Measurements from ENCODE around the gene CST6. TPM values are rescaled to one million over a fixed set of nuclear protein-coding genes. Genes with fewer than 3 reads are reported as not detected.
A peak's percentile ranks its signal among the peaks of the same experiment; 100 is the strongest.

The CST6 gene
- total RNA-seq, 1 donor from 2014 or later, result 11.0 TPM

DNA sequence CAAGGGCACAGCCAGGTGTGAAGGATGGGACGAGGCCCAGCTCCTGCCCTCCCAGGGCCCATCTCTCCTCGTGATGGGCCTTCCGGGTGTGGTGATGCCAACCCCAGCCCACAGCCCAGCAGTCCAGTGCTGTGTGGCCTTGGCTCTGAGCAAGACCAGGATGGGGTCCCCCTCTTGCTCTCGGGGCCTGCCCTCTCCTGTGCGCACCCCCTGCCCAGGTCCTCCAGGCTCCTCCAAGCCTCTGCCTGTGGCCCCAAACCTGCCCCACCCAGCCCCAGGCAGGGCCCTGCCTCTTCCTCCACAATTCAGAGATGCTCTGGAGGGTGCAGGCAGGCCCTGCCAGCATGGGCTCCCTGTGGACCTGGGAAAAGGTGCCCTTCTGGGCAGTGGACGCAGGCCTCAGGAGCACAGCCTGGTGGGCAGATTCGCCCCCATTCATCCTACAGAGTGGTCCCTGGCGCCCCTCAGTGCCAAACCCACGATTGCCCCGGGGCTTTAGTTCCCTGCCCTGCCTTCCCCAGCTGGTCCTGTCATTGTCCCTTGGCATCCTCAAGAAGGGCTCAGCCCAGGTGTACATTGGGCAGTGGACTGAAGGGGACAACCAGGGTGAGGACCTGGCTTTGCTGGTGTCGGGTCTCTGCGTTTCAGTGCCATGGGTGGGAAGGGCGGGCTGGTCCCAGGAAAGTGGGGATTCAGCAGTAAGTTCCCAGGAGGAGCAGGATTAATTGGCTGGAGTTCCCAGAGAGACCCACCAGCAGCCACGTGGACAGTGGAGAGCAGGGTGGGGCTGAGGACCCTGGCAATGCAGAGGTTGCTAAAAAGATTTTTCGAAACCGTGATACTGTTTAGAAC is 29.6 kb upstream of the CST6 start:
- Histone ChIP-seq H3K27me3 (ENCODE audit: low read depth) (no peaks in the 10 kb centered on the region), H3K4me3 (no peak overlapping the region), H3K36me3 (peaks cover 25% of the 10 kb centered on the region), H3K27ac (no peak overlapping the region), H3K9me3 (no peaks in the 10 kb centered on the region), H3K4me1 (no peaks in the 10 kb centered on the region)
- ATAC-seq (peak in 1 of 2 donors; percentile 16), DNase-seq (no peak)
- TF ChIP-seq, protein P1, sequence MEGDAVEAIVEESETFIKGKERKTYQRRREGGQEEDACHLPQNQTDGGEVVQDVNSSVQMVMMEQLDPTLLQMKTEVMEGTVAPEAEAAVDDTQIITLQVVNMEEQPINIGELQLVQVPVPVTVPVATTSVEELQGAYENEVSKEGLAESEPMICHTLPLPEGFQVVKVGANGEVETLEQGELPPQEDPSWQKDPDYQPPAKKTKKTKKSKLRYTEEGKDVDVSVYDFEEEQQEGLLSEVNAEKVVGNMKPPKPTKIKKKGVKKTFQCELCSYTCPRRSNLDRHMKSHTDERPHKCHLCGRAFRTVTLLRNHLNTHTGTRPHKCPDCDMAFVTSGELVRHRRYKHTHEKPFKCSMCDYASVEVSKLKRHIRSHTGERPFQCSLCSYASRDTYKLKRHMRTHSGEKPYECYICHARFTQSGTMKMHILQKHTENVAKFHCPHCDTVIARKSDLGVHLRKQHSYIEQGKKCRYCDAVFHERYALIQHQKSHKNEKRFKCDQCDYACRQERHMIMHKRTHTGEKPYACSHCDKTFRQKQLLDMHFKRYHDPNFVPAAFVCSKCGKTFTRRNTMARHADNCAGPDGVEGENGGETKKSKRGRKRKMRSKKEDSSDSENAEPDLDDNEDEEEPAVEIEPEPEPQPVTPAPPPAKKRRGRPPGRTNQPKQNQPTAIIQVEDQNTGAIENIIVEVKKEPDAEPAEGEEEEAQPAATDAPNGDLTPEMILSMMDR (IDR thresholded peaks at IDR 0.05), result no peak
- intact Hi-C loops (cut with DNase I), result loop anchor here (10.0 kb wide), 1 partner anchor 97 kb away; the partner anchor contains the start of gene FIBP

DNA sequence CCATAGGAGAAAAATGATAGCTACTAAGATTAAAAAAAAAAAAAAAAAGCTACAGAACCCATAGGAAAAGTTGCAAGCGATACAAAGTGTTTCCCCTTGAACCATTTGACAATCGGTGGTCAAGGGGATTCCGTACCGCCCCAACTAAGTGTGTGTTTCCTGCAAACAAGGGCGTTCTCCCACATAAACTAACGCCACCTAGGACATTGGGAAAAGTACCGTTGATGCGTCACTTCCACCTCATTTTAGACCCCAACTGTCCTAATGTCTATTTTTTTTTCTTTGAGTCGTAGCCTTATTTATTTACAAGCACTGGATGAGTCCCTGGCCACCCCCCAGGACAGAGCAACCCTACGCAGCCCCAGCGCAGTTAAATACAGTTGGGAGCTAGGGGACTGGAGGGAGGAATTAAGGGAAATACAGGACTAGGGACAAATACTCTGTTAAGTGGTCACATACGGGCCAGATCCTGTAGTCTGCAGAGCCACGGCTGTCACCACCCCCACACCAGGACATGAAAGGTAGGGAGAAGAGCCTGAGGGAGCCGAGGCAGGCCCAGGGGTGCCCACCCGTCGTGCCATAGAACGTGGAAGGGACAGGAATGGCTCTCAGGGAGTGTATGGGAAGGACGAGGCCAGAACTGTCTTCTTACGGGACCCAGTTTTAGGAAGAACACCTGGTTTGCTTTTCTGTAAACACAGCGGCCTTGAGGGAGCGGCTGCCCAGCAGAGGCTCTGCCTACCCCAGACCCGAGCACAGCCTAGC is 28.8 kb upstream of the CST6 start:
- no peak overlapping the region for H3K27ac ChIP-seq
- ATAC-seq, result no peak
- H3K9me3 ChIP-seq, result no peaks in the 10 kb centered on the region
- no peak overlapping the region for H3K4me3 ChIP-seq
- H3K27me3 ChIP-seq (ENCODE audit: low read depth), result no peaks in the 10 kb centered on the region
- TF ChIP-seq, protein P1 (IDR thresholded peaks at IDR 0.05), result no peak
- H3K4me1 ChIP-seq, result no peaks in the 10 kb centered on the region
- intact Hi-C loops (cut with DNase I), result loop anchor here (10.0 kb wide), 1 partner anchor 98 kb away; the partner anchor contains the start of gene FIBP
- H3K36me3 ChIP-seq, result peaks cover 17% of the 10 kb centered on the region
- DNase-seq, result no peak

DNA sequence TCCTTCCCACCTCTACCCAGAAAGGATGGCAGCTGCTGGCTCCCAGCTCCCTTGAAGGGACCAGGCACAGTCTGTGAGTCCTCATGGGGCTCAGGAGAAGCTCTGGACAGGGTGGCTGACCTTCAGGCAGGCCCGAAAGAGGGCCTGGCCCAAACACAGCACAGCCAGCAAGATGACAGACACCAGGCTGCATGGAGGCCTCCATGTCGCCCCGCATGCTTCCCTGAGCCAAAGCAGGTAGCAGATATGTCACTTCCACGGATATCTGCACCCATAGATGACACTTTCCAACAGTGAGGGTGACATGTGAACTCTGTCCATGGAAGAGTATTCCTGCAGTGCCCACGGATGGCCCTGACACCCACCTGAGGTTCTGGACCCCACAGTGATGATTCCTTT is 28.2 kb upstream of the CST6 start:
- no peaks in the 10 kb centered on the region for H3K27me3 ChIP-seq (ENCODE audit: low read depth)
- DNase-seq, result no peak
- TF ChIP-seq, protein P1 (IDR thresholded peaks at IDR 0.05), result no peak
- intact Hi-C loops (cut with DNase I), result loop anchor here (10.0 kb wide), 1 partner anchor 99 kb away; the partner anchor contains the start of gene FIBP
- H3K4me3 ChIP-seq, result no peak overlapping the region
- H3K4me1 ChIP-seq, result no peaks in the 10 kb centered on the region
- no peak overlapping the region for H3K27ac ChIP-seq
- ATAC-seq, result no peak
- H3K9me3 ChIP-seq, result no peaks in the 10 kb centered on the region
- peaks cover 11% of the 10 kb centered on the region for H3K36me3 ChIP-seq

DNA sequence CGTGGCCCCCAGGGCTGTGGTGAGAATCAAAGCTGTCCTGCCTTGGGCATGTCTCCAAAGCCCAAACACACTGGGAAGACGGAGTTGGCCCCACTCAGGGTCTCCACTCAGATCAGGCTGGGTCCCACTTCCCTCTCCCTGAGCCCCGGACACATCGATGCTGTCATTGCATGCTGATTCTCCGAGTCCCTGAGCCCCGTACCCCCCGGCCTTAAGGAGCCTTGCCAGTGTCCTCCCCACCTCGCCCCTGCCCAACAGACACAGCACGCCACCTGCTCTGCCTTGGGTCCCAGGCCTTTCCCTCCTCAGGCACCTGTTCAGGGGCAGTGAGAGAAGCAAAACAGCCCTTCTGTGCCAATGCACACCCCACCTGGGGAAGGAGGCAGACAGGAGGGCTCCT is 24.5 kb upstream of the CST6 start:
- H3K27me3 ChIP-seq (ENCODE audit: low read depth), result no peaks in the 10 kb centered on the region
- no peak for ATAC-seq
- intact Hi-C loops (cut with DNase I), result loop anchor here (10.0 kb wide), 1 partner anchor 103 kb away; the partner anchor contains the start of gene FIBP
- no peak overlapping the region for H3K27ac ChIP-seq
- TF ChIP-seq, protein P1 (IDR thresholded peaks at IDR 0.05), result no peak
- H3K9me3 ChIP-seq, result no peaks in the 10 kb centered on the region
- peaks cover 4% of the 10 kb centered on the region for H3K36me3 ChIP-seq
- DNase-seq, result no peak
- H3K4me3 ChIP-seq, result no peak overlapping the region
- H3K4me1 ChIP-seq, result no peaks in the 10 kb centered on the region

DNA sequence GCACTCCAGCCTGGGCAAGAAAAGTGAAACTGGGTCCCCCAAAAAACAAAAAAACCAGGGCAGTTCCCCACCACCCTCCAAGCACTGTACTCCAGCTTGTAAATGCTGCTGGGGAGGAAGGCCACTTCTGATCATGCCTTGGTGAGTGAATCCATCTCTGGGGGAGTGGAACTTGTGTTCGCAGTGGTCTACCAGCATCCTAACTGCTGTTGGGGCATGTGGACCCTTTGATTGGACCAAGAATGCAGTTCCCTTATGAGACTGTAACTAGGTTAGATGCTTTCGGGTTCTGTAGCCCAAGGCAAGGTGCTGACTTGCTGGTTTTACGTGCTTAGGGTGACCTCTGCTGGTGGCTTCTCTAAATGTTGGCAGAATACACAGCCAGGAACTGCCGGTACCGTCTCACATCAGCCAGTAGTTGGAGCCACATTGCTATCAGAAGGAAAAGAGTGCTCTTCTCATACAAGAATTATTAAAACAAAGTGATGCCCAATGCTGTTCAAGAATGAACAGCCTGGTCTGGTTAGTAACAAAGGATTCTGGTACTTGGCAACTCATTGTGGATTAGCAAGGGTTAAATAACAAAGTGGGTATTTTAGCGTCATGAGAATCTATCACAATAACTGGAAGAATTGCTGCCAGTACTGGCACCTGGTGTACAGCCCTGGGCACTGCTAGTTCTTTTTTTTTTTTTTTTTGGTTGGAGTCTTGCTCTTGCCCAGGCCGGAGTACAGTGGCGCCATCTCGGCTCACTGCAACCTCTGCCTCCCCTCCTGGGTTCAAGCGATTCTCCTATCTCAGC is 22.8 kb upstream of the CST6 start:
- Histone ChIP-seq H3K4me3 (no peak overlapping the region), H3K27ac (no peak overlapping the region), H3K36me3 (peaks cover 4% of the 10 kb centered on the region), H3K9me3 (no peaks in the 10 kb centered on the region), H3K27me3 (ENCODE audit: low read depth) (no peaks in the 10 kb centered on the region), H3K4me1 (no peaks in the 10 kb centered on the region)
- intact Hi-C loops (cut with DNase I), result loop anchor here (10.0 kb wide), 1 partner anchor 104 kb away; the partner anchor contains the start of gene FIBP
- ATAC-seq (peak; percentile 97 to 98), DNase-seq (peak; percentile 76)
- TF ChIP-seq, protein P1 (IDR thresholded peaks at IDR 0.05), result peak; percentile 91

All from lower lobe of right lung (tissue), 2 donors.